OCI-LY7 (cell line): ENCODE measurements around the gene PUS7. TPM values are rescaled to one million over a fixed set of nuclear protein-coding genes. Genes with fewer than 3 reads are reported as not detected.
"Not testable (repeated sequence)": the region's sequence is repeated elsewhere in the genome, so short reads cannot be mapped to it uniquely, and the experiment has no call there.

ENCODE experiments used
- BruUV-seq: library from RNA; stranded (reverse); fragments of 400-500 nt; replicated peaks from 2 replicates; lab custom pipeline; 2021; lab: Mats Ljungman, UMichigan
- CTCF ChIA-PET: fragments of 300-600 bp; sonication (Branson Sonifier 250); formaldehyde crosslinking; loops from one replicate; lab custom pipeline; 2022; ENCODE audit warnings: antibody characterized with exemption; ENCODE audit not compliant: unreplicated experiment; lab: Charles Lee
- POLR2A ChIA-PET: fragments of 300-600 bp; sonication (Branson Sonifier 250); formaldehyde crosslinking; loops from one replicate; lab custom pipeline; 2022; ENCODE audit warnings: antibody characterized with exemption; lab: Charles Lee
- DNase-seq: peaks from one replicate; pipeline ENCODE4 v3.0.0-alpha.2; 2015; ENCODE audit warnings: low spot score
- H2AFZ ChIP-seq: fragments of 200-600 bp; sonication (generic), shearing (Covaris generic); 2 replicates; pipeline ENCODE4 v1.6.1; 2014; ENCODE audit warnings: mild to moderate bottlenecking, antibody characterized with exemption, low read length, moderate library complexity
- H3K27ac ChIP-seq: fragments of 200-600 bp; sonication (generic); 2 replicates; pipeline ENCODE4 v1.5.1; 2014; ENCODE audit warnings: mixed run types, low read depth, mild to moderate bottlenecking, moderate library complexity, low read length, inconsistent platforms; ENCODE audit not compliant: poor library complexity, severe bottlenecking
- H3K36me3 ChIP-seq: fragments of 200-600 bp; sonication (generic); 2 replicates; pipeline ENCODE4 v1.6.1; 2014; ENCODE audit warnings: mild to moderate bottlenecking, antibody characterized with exemption, low read length, moderate library complexity, mixed read lengths; ENCODE audit not compliant: insufficient read depth
- H3K4me1 ChIP-seq: fragments of 200-600 bp; sonication (generic); 2 replicates; pipeline ENCODE4 v1.5.1; 2014; ENCODE audit warnings: mild to moderate bottlenecking, low read length; ENCODE audit not compliant: insufficient read depth, poor library complexity, severe bottlenecking
- H3K4me2 ChIP-seq: fragments of 200-600 bp; sonication (generic); 2 replicates; pipeline ENCODE4 v1.6.1; 2014; ENCODE audit warnings: mild to moderate bottlenecking, low read length
- H3K4me3 ChIP-seq: fragments of 200-600 bp; sonication (generic); 2 replicates; pipeline ENCODE4 v1.5.1; 2014; ENCODE audit warnings: mild to moderate bottlenecking, low read depth, low read length; ENCODE audit not compliant: poor library complexity, severe bottlenecking
- H3K79me2 ChIP-seq: fragments of 200-600 bp; sonication (generic); 2 replicates; pipeline ENCODE4 v1.6.1; 2016; ENCODE audit warnings: low read depth, mild to moderate bottlenecking, low read length, moderate library complexity, mixed read lengths; ENCODE audit not compliant: insufficient read depth
- H3K9me2 ChIP-seq: fragments of 200-600 bp; sonication (generic); 2 replicates; pipeline ENCODE4 v1.6.1; 2016; ENCODE audit warnings: mild to moderate bottlenecking, low read length, mixed read lengths; ENCODE audit not compliant: insufficient read depth
- H3K9me3 ChIP-seq: fragments of 200-600 bp; sonication (generic); 2 replicates; pipeline ENCODE4 v1.6.1; 2014; ENCODE audit warnings: mild to moderate bottlenecking, mixed run types, low read length, mixed read lengths
- H4K20me1 ChIP-seq: fragments of 200-600 bp; sonication (generic); 2 replicates; pipeline ENCODE4 v1.6.1; 2014; ENCODE audit warnings: mild to moderate bottlenecking, antibody characterized with exemption, low read length, moderate library complexity, mixed read lengths; ENCODE audit not compliant: insufficient read depth
- EZH2phosphoT487 ChIP-seq: fragments of 200-600 bp; sonication (generic); IDR thresholded peaks from 2 replicates; pipeline ENCODE4 v1.6.1; 2018; ENCODE audit warnings: low read depth, borderline replicate concordance, mild to moderate bottlenecking, mixed run types, antibody characterized with exemption, low read length, moderate library complexity, mixed read lengths
- intact Hi-C: fragments of 100-400 bp; cut with micrococcal nuclease; formaldehyde crosslinking; loops from one replicate; pipeline ENCODE4 v1.10.0; 2022; ENCODE audit not compliant: unreplicated experiment
- total RNA-seq, 2 experiments: library from RNA; depleted of rRNA in 1 of 2; stranded (reverse); fragments of >200 nt in 1 of 2; shearing (Covaris generic) in 1 of 2; gene quantifications; 2 replicates each; pipeline ENCODE4 v1.2.3, GENCODE V29; 2014 to 2022
- TF ChIP-seq, protein P1 (sequence below): fragments of 200-600 bp; sonication (generic); conservative IDR thresholded peaks from 2 replicates; pipeline ENCODE4 v1.5.1; 2014; ENCODE audit warnings: mild to moderate bottlenecking, antibody characterized with exemption, low read length, moderate library complexity, mixed read lengths

Gene PUS7
- total RNA-seq, 2 experiments from 2014 or later: 13.7 to 19.2 TPM

DNA sequence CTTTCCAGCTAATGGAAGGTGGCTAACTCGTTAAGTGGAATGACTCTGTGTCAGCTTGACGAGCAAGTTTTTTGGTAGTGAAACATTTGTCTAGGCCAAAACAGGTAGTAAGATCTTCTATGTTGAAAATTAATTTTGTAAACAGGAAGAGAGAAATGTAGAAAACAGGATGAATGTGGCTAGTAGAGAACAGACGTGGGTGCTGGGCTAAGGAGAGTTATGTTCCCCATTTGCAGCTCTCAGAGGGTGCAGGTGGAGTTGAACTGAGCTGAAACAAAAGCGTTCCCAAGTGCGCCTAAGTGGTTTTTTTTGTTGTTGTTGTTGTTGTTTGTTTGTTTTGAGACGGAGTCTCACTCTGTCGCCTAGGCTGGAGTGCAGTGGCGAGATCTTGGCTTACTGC lies 73.9 kb downstream of the PUS7 start:
- H3K9me2 ChIP-seq: no peaks in the 10 kb centered on the region
- H3K27ac ChIP-seq: no peak overlapping the region
- POLR2A ChIA-PET: interaction anchor here (0.7 kb wide), 3 partner anchors 9 to 750 kb away, joined by 3 to 7 read pairs (median 3); no protein-coding TSS in a partner anchor
- intact Hi-C loops: no loop called here
- H3K4me3 ChIP-seq: no peak overlapping the region
- CTCF ChIA-PET: no interaction called here
- no TSS peak for BruUV-seq
- no peak for TF ChIP-seq EZH2phosphoT487
- TF ChIP-seq, protein P1, sequence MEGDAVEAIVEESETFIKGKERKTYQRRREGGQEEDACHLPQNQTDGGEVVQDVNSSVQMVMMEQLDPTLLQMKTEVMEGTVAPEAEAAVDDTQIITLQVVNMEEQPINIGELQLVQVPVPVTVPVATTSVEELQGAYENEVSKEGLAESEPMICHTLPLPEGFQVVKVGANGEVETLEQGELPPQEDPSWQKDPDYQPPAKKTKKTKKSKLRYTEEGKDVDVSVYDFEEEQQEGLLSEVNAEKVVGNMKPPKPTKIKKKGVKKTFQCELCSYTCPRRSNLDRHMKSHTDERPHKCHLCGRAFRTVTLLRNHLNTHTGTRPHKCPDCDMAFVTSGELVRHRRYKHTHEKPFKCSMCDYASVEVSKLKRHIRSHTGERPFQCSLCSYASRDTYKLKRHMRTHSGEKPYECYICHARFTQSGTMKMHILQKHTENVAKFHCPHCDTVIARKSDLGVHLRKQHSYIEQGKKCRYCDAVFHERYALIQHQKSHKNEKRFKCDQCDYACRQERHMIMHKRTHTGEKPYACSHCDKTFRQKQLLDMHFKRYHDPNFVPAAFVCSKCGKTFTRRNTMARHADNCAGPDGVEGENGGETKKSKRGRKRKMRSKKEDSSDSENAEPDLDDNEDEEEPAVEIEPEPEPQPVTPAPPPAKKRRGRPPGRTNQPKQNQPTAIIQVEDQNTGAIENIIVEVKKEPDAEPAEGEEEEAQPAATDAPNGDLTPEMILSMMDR: no peak
- no peak overlapping the region for H3K4me2 ChIP-seq
- DNase-seq: no peak
- no peaks in the 10 kb centered on the region for H3K4me1 ChIP-seq
- no peaks in the 10 kb centered on the region for H4K20me1 ChIP-seq
- H3K79me2 ChIP-seq: no peaks in the 10 kb centered on the region
- no peak overlapping the region for H2AFZ ChIP-seq
- H3K9me3 ChIP-seq: no peaks in the 10 kb centered on the region
- H3K36me3 ChIP-seq: no peaks in the 10 kb centered on the region

DNA sequence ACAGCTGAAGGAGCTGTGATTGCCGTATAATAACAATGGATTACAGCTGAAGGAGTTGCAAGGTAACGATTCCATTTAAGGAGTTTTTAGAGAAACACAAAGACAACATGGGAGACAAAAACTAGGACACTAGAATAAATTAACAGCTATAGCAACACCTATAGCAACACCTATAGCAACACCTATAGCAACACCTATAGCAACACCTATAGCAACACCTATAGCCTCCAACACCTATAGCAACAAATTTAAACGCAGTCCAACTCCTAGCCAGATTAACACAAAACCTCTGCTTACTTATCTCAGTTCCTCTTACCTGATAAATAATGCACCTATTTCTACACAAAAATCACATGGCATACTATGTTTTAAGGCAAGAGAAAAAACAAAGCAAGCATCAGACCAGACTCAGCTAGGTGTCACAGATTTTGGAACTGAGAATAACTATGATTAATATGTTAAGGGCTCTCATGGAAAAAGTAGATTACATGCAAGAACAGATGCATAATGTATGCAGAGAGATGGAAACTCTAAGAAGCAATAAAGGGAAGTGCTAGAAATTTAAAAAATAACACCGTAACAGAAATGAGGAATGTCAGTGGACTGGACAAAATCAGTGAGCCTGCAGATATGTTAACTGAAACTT lies 77.6 kb downstream of the PUS7 start:
- no TSS peak for BruUV-seq
- TF ChIP-seq, protein P1: no peak
- TF ChIP-seq EZH2phosphoT487: no peak

DNA sequence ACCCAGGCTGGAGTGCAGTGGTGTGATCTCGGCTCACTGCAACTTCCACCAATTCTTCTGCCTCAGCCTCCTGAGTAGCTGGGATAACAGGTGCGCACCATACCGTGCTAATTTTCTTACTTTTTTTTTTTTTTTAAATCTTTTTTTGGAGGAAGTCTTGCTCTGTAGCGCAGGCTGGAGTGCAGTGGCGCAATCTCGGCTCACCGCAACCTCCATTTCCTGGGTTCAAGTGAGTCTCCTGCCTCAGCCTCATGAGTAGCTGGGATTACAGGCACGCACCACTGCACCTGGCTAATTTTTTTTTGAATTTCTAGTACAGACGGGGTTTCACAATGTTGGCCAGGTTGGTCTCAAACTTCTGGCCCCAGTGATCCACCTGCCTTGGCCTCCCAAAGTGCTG lies 79.9 kb downstream of the PUS7 start:
- H3K27ac ChIP-seq, H2AFZ ChIP-seq, H3K9me3 ChIP-seq, H3K36me3 ChIP-seq, H3K4me2 ChIP-seq, H3K4me3 ChIP-seq, H3K9me2 ChIP-seq, H3K4me1 ChIP-seq, H3K79me2 ChIP-seq, DNase-seq, POLR2A ChIA-PET, intact Hi-C loops, BruUV-seq, H4K20me1 ChIP-seq, CTCF ChIA-PET: not testable (repeated sequence)

More for the DNA sequence above, 77.6 kb downstream of the PUS7 start:
- H3K4me1 ChIP-seq: no peaks in the 10 kb centered on the region
- H3K36me3 ChIP-seq: no peaks in the 10 kb centered on the region
- no peaks in the 10 kb centered on the region for H3K9me3 ChIP-seq
- H3K4me2 ChIP-seq: no peak overlapping the region
- H3K79me2 ChIP-seq: no peaks in the 10 kb centered on the region
- H4K20me1 ChIP-seq: no peaks in the 10 kb centered on the region
- intact Hi-C loops: no loop called here
- no peak overlapping the region for H3K27ac ChIP-seq
- ChIA-PET POLR2A (interaction anchor here (0.7 kb wide), 1 partner anchor 13 kb away, joined by 3 read pairs; no protein-coding TSS in a partner anchor), CTCF (no interaction called here)
- H2AFZ ChIP-seq: no peak overlapping the region
- H3K9me2 ChIP-seq: no peaks in the 10 kb centered on the region
- H3K4me3 ChIP-seq: no peak overlapping the region
- no peak for DNase-seq
